WTC11 (cell line): ENCODE data around the gene SPACA9. TPM values are rescaled to one million over a fixed set of nuclear protein-coding genes. Genes with fewer than 3 reads are reported as not detected.

ENCODE experiments used
- ATAC-seq: fragments of 200-7000 bp; cut with Tn5 transposase; 2 replicates; pipeline ENCODE4 v1.10.0; 2021; ENCODE audit warnings: mild to moderate bottlenecking, moderate library complexity
- CTCF ChIA-PET: fragments of 300-600 bp; sonication (Branson Sonifier 250); formaldehyde crosslinking; loops from one replicate; lab custom pipeline; 2021; ENCODE audit warnings: antibody characterized with exemption; lab: Charles Lee
- POLR2A ChIA-PET: fragments of 350-600 bp; sonication (Branson Sonifier 250); formaldehyde crosslinking; loops from one replicate; lab custom pipeline; 2021; ENCODE audit warnings: antibody characterized with exemption; lab: Charles Lee
- DNase-seq: peaks from one replicate; pipeline ENCODE4 v3.0.0; 2021; ENCODE audit warnings: low spot score
- H3K27ac Mint-ChIP-seq: 2 replicates; pipeline ENCODE4 v1.8.0; 2021; ENCODE audit warnings: mixed read lengths
- H3K27me3 Mint-ChIP-seq: 2 replicates; pipeline ENCODE4 v1.8.0; 2021; ENCODE audit warnings: low read depth, mild to moderate bottlenecking, moderate library complexity, mixed read lengths
- H3K36me3 Mint-ChIP-seq: 2 replicates; pipeline ENCODE4 v1.8.0; 2021; ENCODE audit warnings: mixed read lengths
- H3K4me1 Mint-ChIP-seq: 2 replicates; pipeline ENCODE4 v1.8.0; 2022; ENCODE audit warnings: mixed read lengths
- H3K4me3 Mint-ChIP-seq: 2 replicates; pipeline ENCODE4 v1.8.0; 2021; ENCODE audit warnings: mild to moderate bottlenecking, moderate library complexity, mixed read lengths
- H3K9me3 Mint-ChIP-seq: 2 replicates; pipeline ENCODE4 v1.8.0; 2021; ENCODE audit warnings: mixed read lengths
- ATF3 ChIP-seq: sonication (generic); formaldehyde crosslinking; conservative IDR thresholded peaks from 2 replicates; pipeline ENCODE4 v1.8.1; 2022; ENCODE audit warnings: mild to moderate bottlenecking, missing genetic modification reagents
- CDX4 ChIP-seq: fragments of 250-450 bp; sonication (Bioruptor Pico); IDR thresholded peaks from 2 replicates; pipeline ENCODE4 v1.9.0; 2021; ENCODE audit warnings: moderate library complexity, mild to moderate bottlenecking, inconsistent platforms, borderline replicate concordance
- CREB1 ChIP-seq: sonication (generic); formaldehyde crosslinking; IDR thresholded peaks from 2 replicates; pipeline ENCODE4 v1.8.0; 2023; ENCODE audit warnings: mild to moderate bottlenecking, missing genetic modification reagents
- CREM ChIP-seq: sonication (generic); formaldehyde crosslinking; IDR thresholded peaks from 2 replicates; pipeline ENCODE4 v1.8.1; 2022; ENCODE audit warnings: mild to moderate bottlenecking, missing genetic modification reagents, moderate library complexity
- EMX1 ChIP-seq: fragments of 250-450 bp; sonication (Bioruptor Pico); IDR thresholded peaks from 2 replicates; pipeline ENCODE4 v1.8.0; 2021; ENCODE audit warnings: mild to moderate bottlenecking
- ESRRA ChIP-seq: sonication (generic); formaldehyde crosslinking; IDR thresholded peaks from 2 replicates; pipeline ENCODE4 v1.8.1; 2022; ENCODE audit warnings: mild to moderate bottlenecking, missing genetic modification reagents, borderline replicate concordance
- FOXJ3 ChIP-seq: sonication (generic); formaldehyde crosslinking; IDR thresholded peaks from 2 replicates; pipeline ENCODE4 v1.9.0; 2021; ENCODE audit warnings: missing genetic modification reagents, mild to moderate bottlenecking, borderline replicate concordance
- GRHL2 ChIP-seq: fragments of 250-450 bp; sonication (Bioruptor Pico); IDR thresholded peaks from 2 replicates; pipeline ENCODE4 v1.8.0; 2022; ENCODE audit warnings: mild to moderate bottlenecking, moderate library complexity; ENCODE audit not compliant: insufficient replicate concordance, severe bottlenecking
- HMGXB4 ChIP-seq: sonication (generic); formaldehyde crosslinking; IDR thresholded peaks from 2 replicates; pipeline ENCODE4 v1.8.1; 2023; ENCODE audit warnings: mild to moderate bottlenecking, moderate library complexity, missing genetic modification reagents
- JAZF1 ChIP-seq: fragments of 250-450 bp; sonication (Bioruptor Pico); IDR thresholded peaks from 2 replicates; pipeline ENCODE4 v1.9.0; 2021; ENCODE audit warnings: moderate library complexity, mild to moderate bottlenecking, inconsistent platforms
- JUN ChIP-seq: sonication (generic); formaldehyde crosslinking; IDR thresholded peaks from 2 replicates; pipeline ENCODE4 v1.8.0; 2023; ENCODE audit warnings: mild to moderate bottlenecking, missing genetic modification reagents
- MXD4 ChIP-seq: fragments of 250-450 bp; sonication (Bioruptor Pico); IDR thresholded peaks from 2 replicates; pipeline ENCODE4 v1.8.0; 2021; ENCODE audit warnings: mild to moderate bottlenecking, moderate library complexity, borderline replicate concordance
- PREB ChIP-seq: sonication (generic); formaldehyde crosslinking; IDR thresholded peaks from 2 replicates; pipeline ENCODE4 v1.8.1; 2022; ENCODE audit warnings: mild to moderate bottlenecking, missing genetic modification reagents, moderate library complexity, borderline replicate concordance
- PRRX2 ChIP-seq: fragments of 250-450 bp; sonication (Bioruptor Pico); IDR thresholded peaks from 2 replicates; pipeline ENCODE4 v1.8.0; 2021; ENCODE audit warnings: mild to moderate bottlenecking
- RORB ChIP-seq: fragments of 250-450 bp; sonication (Bioruptor Pico); IDR thresholded peaks from 2 replicates; pipeline ENCODE4 v1.9.0; 2021; ENCODE audit warnings: mild to moderate bottlenecking
- ZMAT4 ChIP-seq: fragments of 250-450 bp; sonication (Bioruptor Pico); IDR thresholded peaks from 2 replicates; pipeline ENCODE4 v1.9.0; 2021; ENCODE audit warnings: mild to moderate bottlenecking
- ZNF138 ChIP-seq: sonication (generic); formaldehyde crosslinking; conservative IDR thresholded peaks from 2 replicates; pipeline ENCODE4 v1.8.1; 2022; ENCODE audit warnings: mild to moderate bottlenecking, moderate library complexity, missing genetic modification reagents
- ZNF396 ChIP-seq: fragments of 250-450 bp; sonication (Bioruptor Pico); IDR thresholded peaks from 2 replicates; pipeline ENCODE4 v1.8.0; 2021; ENCODE audit warnings: mild to moderate bottlenecking, moderate library complexity, borderline replicate concordance
- total RNA-seq: library from RNA; stranded (reverse); gene quantifications from 3 replicates; pipeline ENCODE4 v1.2.3, GENCODE V29; 2021
- TF ChIP-seq, protein P1 (sequence below): sonication (generic); formaldehyde crosslinking; IDR thresholded peaks from 2 replicates; pipeline ENCODE4 v1.8.1; 2022; ENCODE audit warnings: mild to moderate bottlenecking, moderate library complexity, missing genetic modification reagents
- TF ChIP-seq, protein P2 (sequence below): sonication (generic); formaldehyde crosslinking; IDR thresholded peaks from 2 replicates; pipeline ENCODE4 v1.8.1; 2023; ENCODE audit warnings: mild to moderate bottlenecking, missing genetic modification reagents

The SPACA9 gene
- total RNA-seq, 1 experiment from 2014 or later, result 0.48 TPM

GRCh38 chr9:132863096-132863495 is 15.6 kb upstream of the SPACA9 start (continued):
- no peak for TF ChIP-seq MXD4 (CRISPR knock-in tag)
- no peak for TF ChIP-seq PREB (CRISPR knock-in tag)

DNA sequence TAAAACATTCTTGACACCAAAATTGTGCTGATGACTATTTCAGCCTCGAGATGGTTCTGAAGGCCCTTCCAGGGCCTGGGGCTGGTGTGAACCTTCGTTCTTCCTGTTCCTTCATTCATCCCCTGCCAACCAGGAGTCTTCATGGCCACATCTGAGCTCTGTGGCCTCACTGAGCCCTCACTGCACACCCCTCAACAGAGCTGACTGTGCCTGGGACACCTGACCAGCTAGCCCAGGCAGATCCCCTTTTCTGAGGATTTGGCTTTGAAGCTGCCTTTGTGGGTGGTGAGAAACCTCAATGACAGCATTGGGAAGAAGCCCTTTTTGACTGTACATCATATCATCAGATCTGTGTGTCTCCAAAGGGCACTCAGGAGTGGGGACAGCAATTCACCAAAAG is 14.4 kb upstream of the SPACA9 start:
- no peak for TF ChIP-seq CDX4 (CRISPR knock-in tag)
- TF ChIP-seq ZNF396 (CRISPR knock-in tag), result no peak
- no peak for TF ChIP-seq CREM (CRISPR knock-in tag)
- no peak for TF ChIP-seq ATF3 (CRISPR knock-in tag)
- no peak for TF ChIP-seq JAZF1
- no peak for TF ChIP-seq ZMAT4
- TF ChIP-seq, protein P1, sequence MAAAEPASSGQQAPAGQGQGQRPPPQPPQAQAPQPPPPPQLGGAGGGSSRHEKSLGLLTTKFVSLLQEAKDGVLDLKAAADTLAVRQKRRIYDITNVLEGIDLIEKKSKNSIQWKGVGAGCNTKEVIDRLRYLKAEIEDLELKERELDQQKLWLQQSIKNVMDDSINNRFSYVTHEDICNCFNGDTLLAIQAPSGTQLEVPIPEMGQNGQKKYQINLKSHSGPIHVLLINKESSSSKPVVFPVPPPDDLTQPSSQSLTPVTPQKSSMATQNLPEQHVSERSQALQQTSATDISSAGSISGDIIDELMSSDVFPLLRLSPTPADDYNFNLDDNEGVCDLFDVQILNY (CRISPR knock-in tag), result no peak
- TF ChIP-seq EMX1 (CRISPR knock-in tag), result no peak
- TF ChIP-seq CREB1 (CRISPR knock-in tag), result no peak
- no peak for TF ChIP-seq RORB (CRISPR knock-in tag)
- no peak for TF ChIP-seq HMGXB4 (CRISPR knock-in tag)
- no peak for TF ChIP-seq GRHL2 (CRISPR knock-in tag)
- TF ChIP-seq PRRX2, result no peak
- TF ChIP-seq ESRRA (CRISPR knock-in tag), result no peak
- no peak for TF ChIP-seq FOXJ3 (CRISPR knock-in tag)
- TF ChIP-seq, protein P2, sequence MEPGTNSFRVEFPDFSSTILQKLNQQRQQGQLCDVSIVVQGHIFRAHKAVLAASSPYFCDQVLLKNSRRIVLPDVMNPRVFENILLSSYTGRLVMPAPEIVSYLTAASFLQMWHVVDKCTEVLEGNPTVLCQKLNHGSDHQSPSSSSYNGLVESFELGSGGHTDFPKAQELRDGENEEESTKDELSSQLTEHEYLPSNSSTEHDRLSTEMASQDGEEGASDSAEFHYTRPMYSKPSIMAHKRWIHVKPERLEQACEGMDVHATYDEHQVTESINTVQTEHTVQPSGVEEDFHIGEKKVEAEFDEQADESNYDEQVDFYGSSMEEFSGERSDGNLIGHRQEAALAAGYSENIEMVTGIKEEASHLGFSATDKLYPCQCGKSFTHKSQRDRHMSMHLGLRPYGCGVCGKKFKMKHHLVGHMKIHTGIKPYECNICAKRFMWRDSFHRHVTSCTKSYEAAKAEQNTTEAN, result no peak
- TF ChIP-seq ZNF138 (CRISPR knock-in tag), result no peak
- no peak for TF ChIP-seq JUN (CRISPR knock-in tag)
- no peaks in the 10 kb centered on the region for H3K9me3 Mint-ChIP-seq
- ATAC-seq (no peak), DNase-seq (no peak)
- peaks cover 16% of the 10 kb centered on the region for H3K4me1 Mint-ChIP-seq
- H3K36me3 Mint-ChIP-seq, result no peaks in the 10 kb centered on the region
- H3K27ac Mint-ChIP-seq, result peak overlapping the region; percentile 53; the same call in 1 of the 2 replicates
- POLR2A ChIA-PET, result no interaction called here
- H3K4me3 Mint-ChIP-seq, result no peak overlapping the region
- H3K27me3 Mint-ChIP-seq, result no peaks in the 10 kb centered on the region; the same call in 1 of the 2 replicates
- CTCF ChIA-PET, result interaction anchor here (1.3 to 1.7 kb wide), 2 partner anchors 15 to 52 kb away, joined by 4 to 5 read pairs; no protein-coding TSS in a partner anchor
